Body of pancreas (tissue), 4 donors: ENCODE measurements around the gene HSF4. TPM values are rescaled to one million over a fixed set of nuclear protein-coding genes. Genes with fewer than 3 reads are reported as not detected.

Experiments
- ATAC-seq: fragments of 150-250 bp; one replicate; pipeline ENCODE4 v1.9.1; 2016
- DNase-seq, 4 donors: peaks; one replicate each; pipeline ENCODE4 v3.0.0-alpha.2; 2019
- H3K27ac ChIP-seq, 4 donors: fragments of 200-600 bp; sonication (generic); 1 replicate in 3 of 4; 2 replicates in 1 of 4; pipeline versions ENCODE4 v1.5.1 to v1.6.1; 2016 to 2019; ENCODE audit warnings: mild to moderate bottlenecking in 1 of 4, mixed read lengths in 1 of 4, moderate library complexity in 1 of 4
- H3K27me3 ChIP-seq, 2 donors: fragments of 200-600 bp; sonication (generic); one replicate each; pipeline ENCODE4 v1.6.0; 2016; ENCODE audit warnings: mild to moderate bottlenecking in 1 of 2
- H3K36me3 ChIP-seq, 2 donors: fragments of 200-600 bp; sonication (generic); replicated peaks in 1 of 2; 2 replicates each; pipeline ENCODE4 v1.5.1; 2016; ENCODE audit warnings: low read depth in 2 of 2; ENCODE audit not compliant: insufficient read depth in 1 of 2
- H3K4me1 ChIP-seq: fragments of 200-600 bp; sonication (generic); one replicate; pipeline ENCODE4 v1.6.0; 2016
- H3K4me3 ChIP-seq, 2 donors: fragments of 200-600 bp; sonication (generic); 1 replicate in 1 of 2; 2 replicates in 1 of 2; pipeline ENCODE4 v1.5.1; 2016 to 2019
- H3K9me3 ChIP-seq, 3 donors: fragments of 200-600 bp; sonication (generic); 1 replicate in 2 of 3; 2 replicates in 1 of 3; pipeline ENCODE4 v1.5.1; 2016
- POLR2A ChIP-seq, 3 donors: fragments of 450-650 bp; IDR thresholded peaks; one replicate each; pipeline ENCODE4 v1.6.1; 2016; ENCODE audit warnings: antibody characterized with exemption in 3 of 3, mild to moderate bottlenecking in 2 of 3
- WGBS, 2 donors: methylation state at CpG; one replicate each; pipeline ENCODE4 v1.1.5; 2017; 5-methylcytosine and 5-hydroxymethylcytosine counted together
- intact Hi-C: fragments of 100-400 bp; cut with DNase I; formaldehyde crosslinking; loops from one replicate; pipeline ENCODE4 v1.15.1; 2023
- total RNA-seq, 2 donors: library from RNA; depleted of rRNA; stranded (reverse); fragments of >200 nt; gene quantifications; one replicate each; pipeline ENCODE4 v1.1.0, GENCODE V29; 2016
- TF ChIP-seq, protein P1 (sequence below), 7 experiments: fragments of 450-650 bp in 4 of 7; fragments of 200-600 bp in 3 of 7; sonication (generic) in 3 of 7; IDR thresholded peaks; one replicate each; pipeline ENCODE4 v1.5.1; 2016 to 2019; ENCODE audit warnings: antibody characterized with exemption in 7 of 7

HSF4 gene
- total RNA-seq, 2 donors from 2014 or later: 76.8 to 352 TPM

DNA sequence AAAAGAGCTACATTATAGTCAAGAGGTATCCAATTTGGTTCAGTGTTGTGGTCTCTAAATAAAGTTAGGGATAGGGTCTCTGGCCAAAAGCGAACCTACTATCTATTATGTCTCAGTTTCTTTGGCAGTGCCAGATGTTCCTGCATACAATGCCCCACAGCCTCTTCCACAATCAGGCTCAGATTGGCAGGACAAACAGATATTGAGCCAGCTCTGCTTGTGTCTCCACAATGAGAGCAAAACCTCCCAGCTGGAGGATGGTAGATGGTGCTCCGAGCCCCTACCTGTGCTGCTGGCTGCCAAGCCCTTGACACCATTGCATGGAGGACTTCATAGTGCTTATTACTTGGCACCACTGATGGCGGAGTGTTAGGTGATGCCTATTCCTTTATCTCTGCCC, 35.1 kb upstream of the HSF4 start:
- Histone ChIP-seq H3K36me3 (peaks cover 0 to 9% of the 10 kb centered on the region in 2 donors), H3K9me3 (no peaks in the 10 kb centered on the region), H3K27ac (no peak overlapping the region), H3K4me1 (no peaks in the 10 kb centered on the region), H3K27me3 (no peaks in the 10 kb centered on the region), H3K4me3 (no peak overlapping the region)
- TF ChIP-seq, protein P1, sequence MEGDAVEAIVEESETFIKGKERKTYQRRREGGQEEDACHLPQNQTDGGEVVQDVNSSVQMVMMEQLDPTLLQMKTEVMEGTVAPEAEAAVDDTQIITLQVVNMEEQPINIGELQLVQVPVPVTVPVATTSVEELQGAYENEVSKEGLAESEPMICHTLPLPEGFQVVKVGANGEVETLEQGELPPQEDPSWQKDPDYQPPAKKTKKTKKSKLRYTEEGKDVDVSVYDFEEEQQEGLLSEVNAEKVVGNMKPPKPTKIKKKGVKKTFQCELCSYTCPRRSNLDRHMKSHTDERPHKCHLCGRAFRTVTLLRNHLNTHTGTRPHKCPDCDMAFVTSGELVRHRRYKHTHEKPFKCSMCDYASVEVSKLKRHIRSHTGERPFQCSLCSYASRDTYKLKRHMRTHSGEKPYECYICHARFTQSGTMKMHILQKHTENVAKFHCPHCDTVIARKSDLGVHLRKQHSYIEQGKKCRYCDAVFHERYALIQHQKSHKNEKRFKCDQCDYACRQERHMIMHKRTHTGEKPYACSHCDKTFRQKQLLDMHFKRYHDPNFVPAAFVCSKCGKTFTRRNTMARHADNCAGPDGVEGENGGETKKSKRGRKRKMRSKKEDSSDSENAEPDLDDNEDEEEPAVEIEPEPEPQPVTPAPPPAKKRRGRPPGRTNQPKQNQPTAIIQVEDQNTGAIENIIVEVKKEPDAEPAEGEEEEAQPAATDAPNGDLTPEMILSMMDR (IDR thresholded peaks at IDR 0.05): no peak
- TF ChIP-seq POLR2A (IDR thresholded peaks at IDR 0.05): no peak
- WGBS, 2 donors: 89 to 90% methylated on average over 3 of the region's 3 CpGs
- DNase-seq: no peak
- ATAC-seq: no peak
- intact Hi-C loops: no loop called here

DNA sequence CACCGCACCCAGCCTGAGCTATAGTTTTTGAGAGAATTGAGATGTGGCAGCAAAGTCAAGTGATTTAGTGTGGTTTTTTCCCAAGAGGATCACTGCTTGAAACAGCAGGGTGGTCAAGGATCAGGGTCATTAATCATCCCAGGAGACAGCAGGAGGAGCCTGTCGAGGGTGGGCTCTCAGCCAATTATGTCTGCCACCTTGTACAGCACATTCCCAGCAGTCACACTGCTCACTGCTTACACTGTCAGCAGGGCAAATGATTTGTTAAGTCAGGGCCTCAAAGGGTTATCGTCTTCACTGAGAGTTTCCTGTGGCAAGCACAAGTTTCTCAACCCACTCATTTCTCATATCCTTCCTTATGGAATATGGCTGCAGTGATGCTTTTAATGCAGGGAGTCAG, 26.9 kb upstream of the HSF4 start:
- no peak for TF ChIP-seq POLR2A (IDR thresholded peaks at IDR 0.05)
- TF ChIP-seq, protein P1 (IDR thresholded peaks at IDR 0.05): no peak
- Histone ChIP-seq H3K36me3 (peaks cover 0 to 32% of the 10 kb centered on the region in 2 donors), H3K27me3 (no peaks in the 10 kb centered on the region), H3K4me1 (no peaks in the 10 kb centered on the region), H3K4me3 (no peak overlapping the region), H3K27ac (no peak overlapping the region), H3K9me3 (no peaks in the 10 kb centered on the region)
- DNase-seq: no peak
- intact Hi-C loops: no loop called here
- WGBS, 2 donors: 57 to 70% methylated on average over 3 of the region's 3 CpGs
- ATAC-seq: no peak

DNA sequence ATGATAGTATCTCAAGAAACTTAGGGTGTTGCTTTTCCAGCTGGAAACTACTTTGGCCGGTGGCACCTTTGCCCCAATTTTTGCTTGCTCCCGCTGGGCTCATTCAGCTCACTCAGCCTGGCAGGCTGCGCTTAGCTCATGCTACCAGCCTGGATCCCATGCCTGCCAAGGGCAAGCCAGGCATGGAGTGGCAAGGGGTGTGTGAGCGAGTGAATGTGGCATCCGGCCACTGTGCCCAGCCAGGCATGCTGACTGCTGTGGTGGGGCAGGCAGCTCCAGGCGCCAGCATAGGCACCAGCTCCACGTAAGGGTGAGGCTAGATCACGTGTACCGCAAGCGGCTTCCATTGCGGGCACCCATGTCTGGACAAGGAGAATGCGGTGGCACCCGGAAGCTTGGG, 23.2 kb upstream of the HSF4 start:
- H3K4me3 ChIP-seq: no peak overlapping the region
- peaks cover 6 to 42% of the 10 kb centered on the region in 2 donors for H3K36me3 ChIP-seq
- H3K9me3 ChIP-seq: no peaks in the 10 kb centered on the region
- DNase-seq (no peak), ATAC-seq (no peak)
- H3K27ac ChIP-seq: no peak overlapping the region
- intact Hi-C loops: no loop called here
- no peaks in the 10 kb centered on the region for H3K4me1 ChIP-seq
- no peak for TF ChIP-seq POLR2A (IDR thresholded peaks at IDR 0.05)
- TF ChIP-seq, protein P1 (IDR thresholded peaks at IDR 0.05): no peak
- no peaks in the 10 kb centered on the region for H3K27me3 ChIP-seq
- WGBS, 2 donors: 98 to 100% methylated on average over 5 to 13 of the region's 13 CpGs

DNA sequence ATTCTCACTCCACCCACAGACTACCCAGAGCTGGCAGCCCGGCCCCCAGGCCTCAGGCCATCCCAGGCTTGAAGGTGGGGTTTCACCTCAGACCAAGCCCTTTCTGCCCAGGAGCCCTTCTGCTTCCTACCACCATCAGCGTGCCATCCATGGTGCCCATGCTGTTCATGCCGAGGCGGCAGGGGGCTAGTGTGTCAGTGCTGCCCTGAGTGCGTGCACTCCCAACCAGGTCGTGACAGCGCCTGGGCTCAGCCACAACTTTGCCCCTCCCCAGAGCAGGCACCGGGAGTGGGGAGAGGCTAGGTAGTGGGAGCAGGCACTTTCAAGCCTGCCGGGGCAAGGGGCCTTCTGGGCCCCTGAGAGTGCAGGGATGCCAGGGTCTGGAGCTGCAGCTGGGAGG, 22.2 kb upstream of the HSF4 start:
- no peak for DNase-seq
- Histone ChIP-seq H3K4me3 (no peak overlapping the region), H3K27me3 (no peaks in the 10 kb centered on the region), H3K36me3 (peaks cover 6 to 40% of the 10 kb centered on the region in 2 donors), H3K9me3 (no peaks in the 10 kb centered on the region), H3K27ac (no peak overlapping the region), H3K4me1 (no peaks in the 10 kb centered on the region)
- intact Hi-C loops: no loop called here
- TF ChIP-seq, protein P1 (IDR thresholded peaks at IDR 0.05): no peak
- TF ChIP-seq POLR2A (IDR thresholded peaks at IDR 0.05): no peak
- 93% methylated on average over 8 of the region's 9 CpGs; no CpG with 5 or more reads in 1 of the 2 donors for WGBS, 2 donors
- no peak for ATAC-seq

DNA sequence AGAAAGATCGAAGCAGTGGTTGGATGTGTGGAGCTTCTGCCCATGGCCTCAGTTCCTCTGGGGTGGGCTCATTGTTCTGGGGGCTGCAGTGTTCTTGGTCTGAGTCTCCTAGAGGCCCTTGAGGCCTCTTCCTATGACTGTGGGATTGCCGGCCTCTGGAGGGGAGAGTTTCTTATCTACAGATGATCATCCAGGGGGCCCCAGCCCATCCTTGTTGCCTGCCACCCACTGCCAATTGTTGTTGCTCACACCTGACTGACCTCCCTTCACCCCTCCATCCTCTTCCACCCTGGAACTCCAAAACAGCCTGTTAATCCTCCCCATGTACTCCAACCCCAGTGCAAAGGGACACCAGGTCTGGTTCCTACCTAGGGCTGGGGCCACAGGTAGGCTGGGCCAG, 19.6 kb upstream of the HSF4 start:
- Histone ChIP-seq H3K9me3 (no peaks in the 10 kb centered on the region), H3K36me3 (peaks cover 6 to 44% of the 10 kb centered on the region in 2 donors), H3K4me3 (no peak overlapping the region), H3K4me1 (peaks cover 3% of the 10 kb centered on the region), H3K27me3 (no peaks in the 10 kb centered on the region), H3K27ac (no peak overlapping the region)
- no peak for DNase-seq
- intact Hi-C loops: no loop called here
- TF ChIP-seq POLR2A (IDR thresholded peaks at IDR 0.05): no peak
- TF ChIP-seq, protein P1 (IDR thresholded peaks at IDR 0.05): no peak
- 84 to 92% methylated on average over 2 of the region's 2 CpGs for WGBS, 2 donors
- ATAC-seq: no peak
